ENCODE results near the gene SEC14L6. TPM values are rescaled to one million over a fixed set of nuclear protein-coding genes. Genes with fewer than 3 reads are reported as not detected.

Gene SEC14L6
- total RNA-seq, 1 donor from 2014 or later, result 0.16 TPM

GRCh38 chr22:30486118-30486517, 60.4 kb downstream of the SEC14L6 start:
- DNase-seq (ENCODE audit: low read depth), result no peak
- H3K9me3 Mint-ChIP-seq (ENCODE audit: unreplicated experiment), result no peaks in the 10 kb centered on the region
- Histone ChIP-seq H3K9ac (ENCODE audit: low read length) (no peak overlapping the region), H3K79me2 (ENCODE audit: insufficient read depth, low read length) (no peaks in the 10 kb centered on the region), H3K27ac (ENCODE audit: low read depth, low read length) (no peak overlapping the region), H3K9me3 (ENCODE audit: insufficient read depth, low read depth, low read length) (no peaks in the 10 kb centered on the region), H3K4me3 (ENCODE audit: insufficient read depth, low read depth, low read length) (no peak overlapping the region), H4K20me1 (ENCODE audit: insufficient read depth, low read length) (no peaks in the 10 kb centered on the region), H2AFZ (ENCODE audit: low read depth, low read length) (no peak overlapping the region), H3K4me2 (ENCODE audit: low read length) (no peak overlapping the region), H3K27me3 (ENCODE audit: insufficient read depth, low read length) (peaks cover 3% of the 10 kb centered on the region), H3K4me1 (ENCODE audit: insufficient read depth, low read length) (no peaks in the 10 kb centered on the region), H3K36me3 (ENCODE audit: insufficient read depth, low read length) (no peaks in the 10 kb centered on the region)
- no peaks in the 10 kb centered on the region for H3K36me3 Mint-ChIP-seq (ENCODE audit: low read depth, unreplicated experiment)
- H3K4me1 Mint-ChIP-seq (ENCODE audit: low read depth, unreplicated experiment), result peaks cover 2% of the 10 kb centered on the region
- FAIRE-seq, result no peak
- TF ChIP-seq CTCF (IDR thresholded peaks at IDR 0.05; ENCODE audit: insufficient read depth, low read depth, low read length) (no peak), EZH2 (IDR thresholded peaks at IDR 0.05; ENCODE audit: insufficient read depth, low read length) (no peak)
- H3K27ac Mint-ChIP-seq (ENCODE audit: unreplicated experiment), result no peak overlapping the region
- H3K27me3 Mint-ChIP-seq (ENCODE audit: low read depth, unreplicated experiment), result peaks cover 27% of the 10 kb centered on the region
- H3K4me3 Mint-ChIP-seq (ENCODE audit: unreplicated experiment), result no peak overlapping the region

- H3K4me1 Mint-ChIP-seq (ENCODE audit: low read depth, unreplicated experiment), result peaks cover 2% of the 10 kb centered on the region
- H3K4me3 ChIP-seq (ENCODE audit: insufficient read depth, low read depth, low read length), result no peak overlapping the region
- no peak for FAIRE-seq
- no peak overlapping the region for H3K9ac ChIP-seq (ENCODE audit: low read length)
- peak; percentile 4 for DNase-seq (ENCODE audit: low read depth)
- no peaks in the 10 kb centered on the region for H3K79me2 ChIP-seq (ENCODE audit: insufficient read depth, low read length)
- TF ChIP-seq CTCF (IDR thresholded peaks at IDR 0.05; ENCODE audit: insufficient read depth, low read depth, low read length) (peak; percentile 76), EZH2 (IDR thresholded peaks at IDR 0.05; ENCODE audit: insufficient read depth, low read length) (no peak)
- no peak overlapping the region for H3K27ac Mint-ChIP-seq (ENCODE audit: unreplicated experiment)
- H3K36me3 ChIP-seq (ENCODE audit: insufficient read depth, low read length), result no peaks in the 10 kb centered on the region
- H2AFZ ChIP-seq (ENCODE audit: low read depth, low read length), result peak overlapping the region; percentile 49
- peaks cover 24% of the 10 kb centered on the region for H3K27me3 Mint-ChIP-seq (ENCODE audit: low read depth, unreplicated experiment)
- no peak overlapping the region for H3K27ac ChIP-seq (ENCODE audit: low read depth, low read length)
- no peak overlapping the region for H3K4me3 Mint-ChIP-seq (ENCODE audit: unreplicated experiment)
- no peaks in the 10 kb centered on the region for H4K20me1 ChIP-seq (ENCODE audit: insufficient read depth, low read length)
- no peaks in the 10 kb centered on the region for H3K4me1 ChIP-seq (ENCODE audit: insufficient read depth, low read length)
- no peaks in the 10 kb centered on the region for H3K36me3 Mint-ChIP-seq (ENCODE audit: low read depth, unreplicated experiment)
- H3K9me3 Mint-ChIP-seq (ENCODE audit: unreplicated experiment), result no peaks in the 10 kb centered on the region
- H3K9me3 ChIP-seq (ENCODE audit: insufficient read depth, low read depth, low read length), result no peaks in the 10 kb centered on the region
- H3K27me3 ChIP-seq (ENCODE audit: insufficient read depth, low read length), result peaks cover 3% of the 10 kb centered on the region
- H3K4me2 ChIP-seq (ENCODE audit: low read length), result no peak overlapping the region
These were observed 61.1 kb downstream of the SEC14L6 start for GRCh38 chr22:30485362-30485988.

- no peaks in the 10 kb centered on the region for H3K4me1 ChIP-seq (ENCODE audit: insufficient read depth, low read length)
- no peak overlapping the region for H3K9ac ChIP-seq (ENCODE audit: low read length)
- H3K27me3 Mint-ChIP-seq (ENCODE audit: low read depth, unreplicated experiment), result peaks cover 15% of the 10 kb centered on the region
These were observed 63.4 kb downstream of the SEC14L6 start for GRCh38 chr22:30483169-30483568.

More at GRCh38 chr22:30483169-30483568, 63.4 kb downstream of the SEC14L6 start:
- H3K4me1 Mint-ChIP-seq (ENCODE audit: low read depth, unreplicated experiment), result peaks cover 2% of the 10 kb centered on the region
- no peak for FAIRE-seq
- no peaks in the 10 kb centered on the region for H3K9me3 Mint-ChIP-seq (ENCODE audit: unreplicated experiment)
- H3K36me3 ChIP-seq (ENCODE audit: insufficient read depth, low read length), result no peaks in the 10 kb centered on the region
- no peaks in the 10 kb centered on the region for H3K36me3 Mint-ChIP-seq (ENCODE audit: low read depth, unreplicated experiment)
- peaks cover 3% of the 10 kb centered on the region for H3K27me3 ChIP-seq (ENCODE audit: insufficient read depth, low read length)
- H3K9me3 ChIP-seq (ENCODE audit: insufficient read depth, low read depth, low read length), result no peaks in the 10 kb centered on the region
- H2AFZ ChIP-seq (ENCODE audit: low read depth, low read length), result no peak overlapping the region
- no peak overlapping the region for H3K4me3 Mint-ChIP-seq (ENCODE audit: unreplicated experiment)
- H3K4me2 ChIP-seq (ENCODE audit: low read length), result no peak overlapping the region
- H3K27ac ChIP-seq (ENCODE audit: low read depth, low read length), result no peak overlapping the region
- no peak for TF ChIP-seq CTCF (IDR thresholded peaks at IDR 0.05; ENCODE audit: insufficient read depth, low read depth, low read length)
- no peak for TF ChIP-seq EZH2 (IDR thresholded peaks at IDR 0.05; ENCODE audit: insufficient read depth, low read length)
- H3K27ac Mint-ChIP-seq (ENCODE audit: unreplicated experiment), result no peak overlapping the region
- H4K20me1 ChIP-seq (ENCODE audit: insufficient read depth, low read length), result no peaks in the 10 kb centered on the region
- DNase-seq (ENCODE audit: low read depth), result peak; percentile 22
- no peaks in the 10 kb centered on the region for H3K79me2 ChIP-seq (ENCODE audit: insufficient read depth, low read length)
- H3K4me3 ChIP-seq (ENCODE audit: insufficient read depth, low read depth, low read length), result no peak overlapping the region
